ENCODE data around the gene ABRACL.

DNA sequence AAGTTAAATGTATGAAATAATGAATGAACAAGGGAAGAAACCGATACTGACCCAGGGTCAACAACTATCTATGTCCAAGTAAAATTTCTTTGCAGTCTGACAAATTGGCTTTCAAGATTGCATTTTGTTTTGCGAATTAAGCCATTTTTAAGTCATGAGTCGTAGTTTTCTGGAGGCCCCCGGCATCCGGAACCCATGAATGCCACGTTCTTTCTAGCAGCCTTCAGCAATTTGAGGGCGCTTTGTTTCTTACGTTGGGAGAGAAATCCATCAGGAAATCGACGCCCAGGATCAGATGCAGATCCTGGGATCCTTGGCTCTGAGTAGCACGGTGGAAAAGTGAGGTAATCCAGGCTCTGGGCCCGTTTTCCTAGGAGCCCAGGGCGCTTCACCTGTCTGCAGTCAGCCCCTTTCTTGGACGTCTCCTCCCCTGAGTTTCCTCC lies 309 bp upstream of the ABRACL start:
- TF ChIP-seq POLR2AphosphoS5 (IDR thresholded peaks at IDR 0.05; ENCODE audit: insufficient read depth in 1 of 2, low read depth in 1 of 2) (no peak), POLR2A (IDR thresholded peaks at IDR 0.05) (no peak)
- TF ChIP-seq, protein P1, sequence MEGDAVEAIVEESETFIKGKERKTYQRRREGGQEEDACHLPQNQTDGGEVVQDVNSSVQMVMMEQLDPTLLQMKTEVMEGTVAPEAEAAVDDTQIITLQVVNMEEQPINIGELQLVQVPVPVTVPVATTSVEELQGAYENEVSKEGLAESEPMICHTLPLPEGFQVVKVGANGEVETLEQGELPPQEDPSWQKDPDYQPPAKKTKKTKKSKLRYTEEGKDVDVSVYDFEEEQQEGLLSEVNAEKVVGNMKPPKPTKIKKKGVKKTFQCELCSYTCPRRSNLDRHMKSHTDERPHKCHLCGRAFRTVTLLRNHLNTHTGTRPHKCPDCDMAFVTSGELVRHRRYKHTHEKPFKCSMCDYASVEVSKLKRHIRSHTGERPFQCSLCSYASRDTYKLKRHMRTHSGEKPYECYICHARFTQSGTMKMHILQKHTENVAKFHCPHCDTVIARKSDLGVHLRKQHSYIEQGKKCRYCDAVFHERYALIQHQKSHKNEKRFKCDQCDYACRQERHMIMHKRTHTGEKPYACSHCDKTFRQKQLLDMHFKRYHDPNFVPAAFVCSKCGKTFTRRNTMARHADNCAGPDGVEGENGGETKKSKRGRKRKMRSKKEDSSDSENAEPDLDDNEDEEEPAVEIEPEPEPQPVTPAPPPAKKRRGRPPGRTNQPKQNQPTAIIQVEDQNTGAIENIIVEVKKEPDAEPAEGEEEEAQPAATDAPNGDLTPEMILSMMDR (IDR thresholded peaks at IDR 0.05), result no peak
